CD4-positive, alpha-beta T cell treated with Interleukin-17A for 1 hour (primary cell): ENCODE results near the gene FAM110C.
A peak's percentile ranks its signal among the peaks of the same experiment; 100 is the strongest.
"Not testable (repeated sequence)": the region's sequence is repeated elsewhere in the genome, so short reads cannot be mapped to it uniquely, and the experiment has no call there.

Source experiments
- DNase-seq: peaks from one replicate; pipeline ENCODE4 v3.0.0-alpha.2; 2020

FAM110C gene

GRCh38 chr2:40465-40864, 5.8 kb downstream of the FAM110C start:
- no peak for DNase-seq

- DNase-seq: no peak
Measured at GRCh38 chr2:38155-38554, 8.2 kb downstream of the FAM110C start.

GRCh38 chr2:36318-36717, 10.0 kb downstream of the FAM110C start:
- DNase-seq: no peak

- no peak for DNase-seq
Measured at GRCh38 chr2:35852-36251, 10.5 kb downstream of the FAM110C start.

GRCh38 chr2:33620-34019, 12.7 kb downstream of the FAM110C start:
- DNase-seq: peak; percentile 57

GRCh38 chr2:32068-32467, 14.2 kb downstream of the FAM110C start:
- DNase-seq: no peak

GRCh38 chr2:29253-29652, 17.1 kb downstream of the FAM110C start:
- no peak for DNase-seq

- DNase-seq: no peak
Measured at GRCh38 chr2:28406-28975, 17.8 kb downstream of the FAM110C start.

GRCh38 chr2:26891-27290, 19.4 kb downstream of the FAM110C start:
- DNase-seq: no peak

GRCh38 chr2:25543-25942, 20.8 kb downstream of the FAM110C start:
- DNase-seq: no peak

- DNase-seq: not testable (repeated sequence)
Measured at GRCh38 chr2:24591-24990, 21.7 kb downstream of the FAM110C start.

- DNase-seq: peak; percentile 18
Measured at GRCh38 chr2:24107-24506, 22.2 kb downstream of the FAM110C start.

- no peak for DNase-seq
Measured at GRCh38 chr2:23283-23682, 23.0 kb downstream of the FAM110C start.

- DNase-seq: not testable (repeated sequence)
Measured at GRCh38 chr2:22244-22643, 24.1 kb downstream of the FAM110C start.

GRCh38 chr2:20259-20658, 26.0 kb downstream of the FAM110C start:
- not testable (repeated sequence) for DNase-seq

- DNase-seq: no peak
Measured at GRCh38 chr2:19505-19904, 26.8 kb downstream of the FAM110C start.

- DNase-seq: peak; percentile 23
Measured at GRCh38 chr2:18402-19271, 27.7 kb downstream of the FAM110C start.

GRCh38 chr2:15916-16315, 30.4 kb downstream of the FAM110C start:
- DNase-seq: not testable (repeated sequence)

GRCh38 chr2:11248-11941, 34.9 kb downstream of the FAM110C start:
- DNase-seq: peak; percentile 60

- DNase-seq: no peak
Measured at GRCh38 chr2:10222-10875, 36.0 kb downstream of the FAM110C start.
